ENCODE measurements around the gene HDGF. TPM values are rescaled to one million over a fixed set of nuclear protein-coding genes. Genes with fewer than 3 reads are reported as not detected.
A peak's percentile ranks its signal among the peaks of the same experiment; 100 is the strongest.

Gene HDGF
- total and polyA plus RNA-seq, 9 of the 15 experiments (the other 6 are each of a cell fraction or from before 2014, with no cell fraction given), result 38.8 to 601 (median 400) TPM

GRCh38 chr1:156706657-156707416 lies 44.6 kb downstream of the HDGF start:
- Histone ChIP-seq H3K9me1 (ENCODE audit: control insufficient read depth, insufficient read depth, low read length) (no peaks in the 10 kb centered on the region), H3K4me3 (peak overlapping the region; percentile 47; the same call in 1 of the 2 replicates), H2AFZ (ENCODE audit: low read depth, low read length) (peak overlapping the region; percentile 99), H3K36me3 (ENCODE audit: control insufficient read depth, insufficient read depth, low read length) (no peaks in the 10 kb centered on the region), H3K9ac (ENCODE audit: insufficient read depth in 1 of 2, low read depth in 2 of 2, low read length in 2 of 2) (peak overlapping the region; percentile 64 to 87), H3K9me3 (replicated peaks; ENCODE audit: control insufficient read depth, insufficient read depth, low read depth, low read length) (no peaks in the 10 kb centered on the region), H3K27me3 (ENCODE audit: control insufficient read depth in 2 of 2, insufficient read depth in 2 of 2, low read length in 2 of 2) (no peaks in the 10 kb centered on the region), H3K27ac (ENCODE audit: extremely low read depth, low read depth, low read length) (peak overlapping the region; percentile 30; the same call in 1 of the 3 replicates), H4K20me1 (replicated peaks; ENCODE audit: control insufficient read depth, insufficient read depth, low read length) (no peaks in the 10 kb centered on the region), H3K79me2 (ENCODE audit: control insufficient read depth, insufficient read depth, low read length) (no peaks in the 10 kb centered on the region), H3K4me1 (replicated peaks in 1 of 2; ENCODE audit: control insufficient read depth in 2 of 2, insufficient read depth in 2 of 2, low read length in 2 of 2) (peaks cover 7 to 26% of the 10 kb centered on the region in 2 experiments; a peak in 4 of 5 replicates), H3K4me2 (ENCODE audit: insufficient read depth, low read length) (peak overlapping the region; percentile 87)
- TF ChIP-seq RCOR1 (IDR thresholded peaks at IDR 0.05; ENCODE audit: borderline replicate concordance in 1 of 2, low read depth in 2 of 2, low read length in 2 of 2) (peak in 1 of 2 experiments; percentile 55; a peak in 1 of 4 replicates), ZNF77 (CRISPR knock-in tag; IDR thresholded peaks at IDR 0.05) (no peak), HDGF (IDR thresholded peaks at IDR 0.05) (no peak), KDM1A (IDR thresholded peaks at IDR 0.05) (peak in 1 of 2 experiments; percentile 24; a peak in 2 of 4 replicates), ZBTB26 (CRISPR knock-in tag; IDR thresholded peaks at IDR 0.05) (no peak), MECOM (CRISPR knock-in tag; IDR thresholded peaks at IDR 0.05) (no peak), MYC (IDR thresholded peaks at IDR 0.05; ENCODE audit: low read depth, low read length) (peak; percentile 50; the same call in 1 of the 2 replicates), MYC (CRISPR knock-in tag; IDR thresholded peaks at IDR 0.05; ENCODE audit: borderline replicate concordance, low read depth) (no peak), SNRNP70 (optimal IDR thresholded peaks at IDR 0.05; ENCODE audit: low read depth, low read length) (no peak), LEF1 (IDR thresholded peaks at IDR 0.05) (0 out of 2 replicates have a peak, but pooled peaks have one; percentile 12), CREB1 (IDR thresholded peaks at IDR 0.05) (no peak), CREB1 (CRISPR knock-in tag; IDR thresholded peaks at IDR 0.05) (no peak), PHF21A (IDR thresholded peaks at IDR 0.05; ENCODE audit: borderline replicate concordance, low read depth) (peak; percentile 53; the same call in 1 of the 2 replicates), NR2C2 (CRISPR knock-in tag; IDR thresholded peaks at IDR 0.05) (no peak), NR2C2 (tag; IDR thresholded peaks at IDR 0.05) (0 out of 2 replicates have a peak, but pooled peaks have one; percentile 5), KLF16 (IDR thresholded peaks at IDR 0.05) (no peak), ZFX (CRISPR knock-in tag; IDR thresholded peaks at IDR 0.05) (peak; percentile 37; the same call in 1 of the 2 replicates), HDAC1 (IDR thresholded peaks at IDR 0.05) (0 out of 4 replicates have a peak, but pooled peaks of 1 of the 2 experiments have one; percentile 29)
- TF ChIP-seq, protein P1, sequence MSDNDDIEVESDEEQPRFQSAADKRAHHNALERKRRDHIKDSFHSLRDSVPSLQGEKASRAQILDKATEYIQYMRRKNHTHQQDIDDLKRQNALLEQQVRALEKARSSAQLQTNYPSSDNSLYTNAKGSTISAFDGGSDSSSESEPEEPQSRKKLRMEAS (CRISPR knock-in tag; IDR thresholded peaks at IDR 0.05), result 0 out of 2 replicates have a peak, but pooled peaks have one; percentile 11
- TF ChIP-seq, protein P2, sequence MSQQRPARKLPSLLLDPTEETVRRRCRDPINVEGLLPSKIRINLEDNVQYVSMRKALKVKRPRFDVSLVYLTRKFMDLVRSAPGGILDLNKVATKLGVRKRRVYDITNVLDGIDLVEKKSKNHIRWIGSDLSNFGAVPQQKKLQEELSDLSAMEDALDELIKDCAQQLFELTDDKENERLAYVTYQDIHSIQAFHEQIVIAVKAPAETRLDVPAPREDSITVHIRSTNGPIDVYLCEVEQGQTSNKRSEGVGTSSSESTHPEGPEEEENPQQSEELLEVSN (IDR thresholded peaks at IDR 0.05; ENCODE audit: borderline replicate concordance in 1 of 2, extremely low read depth in 1 of 2, insufficient read depth in 1 of 2, insufficient read length in 1 of 2, low read depth in 1 of 2, low read length in 1 of 2, poor library complexity in 1 of 2, severe bottlenecking in 1 of 2), result peak in 1 of 2 experiments; percentile 59
- DNase-seq (ENCODE audit: extremely low read depth in 1 of 4, low spot score in 3 of 4) (peak in 3 of 4 experiments; percentile 33 to 51 (median 48)), FAIRE-seq (no peak), ATAC-seq (peak; percentile 12)
- in situ Hi-C loops (cut with MboI), result no loop called here
- intact Hi-C loops (cut with micrococcal nuclease), result loop anchor here (1.0 kb wide), 2 partner anchors 18 to 19 kb away; no protein-coding TSS in a partner anchor
- ChIA-PET POLR2A (interaction anchor here (0.5 to 3.0 kb wide), 11 partner anchors 8 to 541 kb away, joined by 3 to 21 read pairs (median 5); partner anchors contain the start of genes METTL25B and MRPL24), CTCF (ENCODE audit: low intra/inter-chr PET ratio) (interaction anchor here (0.8 to 4.4 kb wide), 5 partner anchors 14 to 47 kb away, joined by 3 to 64 read pairs (median 9); no protein-coding TSS in a partner anchor)
- WGBS (ENCODE audit: insufficient coverage, low coverage, missing lambda C conversion rate), result 22% methylated on average over 19 of the region's 29 CpGs
- BruUV-seq (replicated peaks), result no TSS peak

Measured in K562 (cell line).